ENCODE results near the gene BAG2. TPM values are rescaled to one million over a fixed set of nuclear protein-coding genes. Genes with fewer than 3 reads are reported as not detected.

Gene BAG2
- total RNA-seq = 3.8 and 5.1 TPM in 2 replicates

DNA sequence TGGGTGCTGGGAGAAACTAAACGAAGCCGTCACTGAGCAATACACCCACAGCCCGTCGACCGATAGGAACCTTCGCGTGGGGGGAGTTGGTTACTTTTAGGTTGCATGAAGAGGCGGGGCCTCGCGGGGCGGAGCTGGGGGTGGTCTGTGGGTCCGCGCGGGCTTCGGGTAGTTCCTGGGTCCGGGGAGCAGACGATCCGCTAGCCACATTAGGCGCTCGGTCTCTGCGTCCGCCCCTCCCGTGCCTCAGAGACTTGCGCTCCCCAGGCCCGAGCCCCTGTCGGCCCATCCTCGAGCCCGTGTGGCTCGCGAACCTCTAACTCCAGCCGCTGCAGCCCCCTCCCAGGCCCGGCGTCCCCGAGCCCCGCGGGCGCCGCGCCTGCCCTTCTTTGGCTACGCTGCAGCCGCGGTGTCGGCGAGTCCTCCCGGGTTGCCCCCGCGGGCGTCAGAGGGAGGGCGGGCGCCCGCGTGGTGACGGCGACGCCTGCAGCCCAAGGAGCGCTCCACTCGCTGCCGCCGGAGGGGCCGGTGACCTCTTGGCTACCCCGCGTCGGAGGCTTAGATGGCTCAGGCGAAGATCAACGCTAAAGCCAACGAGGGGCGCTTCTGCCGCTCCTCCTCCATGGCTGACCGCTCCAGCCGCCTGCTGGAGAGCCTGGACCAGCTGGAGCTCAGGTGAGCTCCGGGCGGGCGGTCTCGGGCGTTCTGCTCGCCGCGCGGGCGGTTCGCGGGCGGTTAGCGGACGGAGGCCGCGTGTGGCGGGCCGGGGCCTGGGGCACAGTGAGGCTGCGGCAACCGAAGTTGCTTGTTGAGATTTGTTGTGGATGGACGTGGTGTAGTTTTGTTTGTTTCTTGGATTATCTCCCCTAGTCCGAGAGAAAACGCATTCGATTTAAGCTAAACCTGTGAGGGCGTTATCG is at the start of gene BAG2:
TSS of gene BAG2 (plus strand) at position 191 of the 920 bp plus-strand sequence. CDS start at position 563, 372 bp downstream.

DNA sequence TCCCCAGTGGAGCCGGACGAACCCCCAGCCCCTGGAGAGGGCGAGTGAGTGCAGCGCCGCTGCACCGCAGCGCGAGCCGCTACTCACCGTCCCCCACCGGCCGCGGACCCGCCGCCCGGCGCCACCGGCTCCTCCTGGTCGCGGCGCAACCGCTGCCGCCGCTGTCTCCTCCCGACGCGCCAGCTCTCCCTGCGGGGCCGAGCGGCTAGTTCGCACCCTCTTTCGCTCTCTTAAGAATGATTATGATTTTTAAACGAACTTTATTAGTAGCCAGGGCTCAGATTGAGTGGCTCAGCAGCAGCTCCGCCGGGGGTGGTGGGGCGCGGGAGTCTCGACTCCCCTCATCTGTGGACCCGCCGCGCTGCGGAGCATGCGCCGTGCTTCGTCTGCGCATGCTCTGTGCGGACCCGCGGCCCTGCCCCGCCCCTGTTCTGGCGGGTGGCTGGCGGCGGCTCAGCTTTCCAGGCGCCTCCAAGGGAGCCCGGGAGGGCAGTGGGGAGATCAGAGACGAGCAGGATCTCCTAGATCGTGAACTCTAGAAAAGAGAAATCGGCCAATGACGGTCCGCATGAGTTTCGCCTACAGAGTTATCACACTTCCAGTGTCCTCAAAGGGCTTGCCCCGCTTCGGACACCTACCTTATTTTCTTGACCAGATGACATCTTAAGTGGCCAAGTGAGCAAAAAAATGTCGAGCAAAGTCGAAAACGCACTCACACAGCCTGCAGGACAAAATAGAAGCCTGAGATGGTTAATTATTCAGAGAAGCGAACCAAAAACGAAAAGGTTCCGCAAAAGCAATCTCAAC is 50.0 kb downstream of the BAG2 start, which contains the start of gene RAB23:
TSS of gene RAB23 (minus strand) at position 372 of the 807 bp plus-strand sequence. CDS start 11,927 bp downstream, outside the sequence.

Other genes with a start within 250 kb of the BAG2 start
- gene BEND6, start 217.2 kb upstream of the BAG2 start, total RNA-seq = 2.1 and 3.5 TPM in 2 replicates
- gene KIAA1586, start 125.6 kb upstream of the BAG2 start, total RNA-seq = 6.2 and 11.1 TPM in 2 replicates
- gene ZNF451, start 82.1 kb upstream of the BAG2 start, total RNA-seq = 78.9 and 81.5 TPM in 2 replicates
- gene RAB23, start 50.0 kb downstream of the BAG2 start, total RNA-seq = 32.0 and 81.3 TPM in 2 replicates
- 12.9 and 19.8 TPM in 2 replicates for gene PRIM2, start 145.3 kb downstream of the BAG2 start, total RNA-seq